Hair follicular keratinocyte (primary cell): ENCODE data around the gene UGT2B7. TPM values are rescaled to one million over a fixed set of nuclear protein-coding genes. Genes with fewer than 3 reads are reported as not detected.

ENCODE experiments used
- total RNA-seq: library from RNA; depleted of rRNA; stranded (reverse); fragments of >200 nt; gene quantifications from 2 replicates; pipeline ENCODE4 v1.2.3, GENCODE V29; 2015

The UGT2B7 gene
- total RNA-seq, result not detected in 2 replicates

GRCh38 chr4:69096111-69096656, at the start of gene UGT2B7:
UGT2B7 (plus strand) TSS chr4:69096474; CDS start chr4:69096521, 47 bp downstream.

Other genes with a start within 250 kb of the UGT2B7 start
- gene UGT2A3, start 144.7 kb upstream of the UGT2B7 start, total RNA-seq, result not detected in 2 replicates
- not detected in 2 replicates for gene UGT2B11, start 118.3 kb downstream of the UGT2B7 start, total RNA-seq
- gene UGT2B28, start 184.0 kb downstream of the UGT2B7 start, total RNA-seq, result not detected in 2 replicates